Hematopoietic multipotent progenitor cell (in vitro differentiated cells): ENCODE measurements around the gene ZNF536. TPM values are rescaled to one million over a fixed set of nuclear protein-coding genes. Genes with fewer than 3 reads are reported as not detected.
"Not testable (repeated sequence)": the region's sequence is repeated elsewhere in the genome, so short reads cannot be mapped to it uniquely, and the experiment has no call there.

Experiments used
- DNase-seq, 3 donors: peaks; one replicate each; pipeline ENCODE4 v3.0.0-alpha.2; 2011 to 2015; ENCODE audit warnings: low read depth in 2 of 3, low spot score in 2 of 3
- total RNA-seq: library from RNA; depleted of rRNA; stranded (reverse); fragments of >200 nt; gene quantifications from one replicate; pipeline ENCODE4 v1.2.3, GENCODE V29; 2012

The ZNF536 gene
- total RNA-seq, 1 donor = under 0.01 TPM

DNA sequence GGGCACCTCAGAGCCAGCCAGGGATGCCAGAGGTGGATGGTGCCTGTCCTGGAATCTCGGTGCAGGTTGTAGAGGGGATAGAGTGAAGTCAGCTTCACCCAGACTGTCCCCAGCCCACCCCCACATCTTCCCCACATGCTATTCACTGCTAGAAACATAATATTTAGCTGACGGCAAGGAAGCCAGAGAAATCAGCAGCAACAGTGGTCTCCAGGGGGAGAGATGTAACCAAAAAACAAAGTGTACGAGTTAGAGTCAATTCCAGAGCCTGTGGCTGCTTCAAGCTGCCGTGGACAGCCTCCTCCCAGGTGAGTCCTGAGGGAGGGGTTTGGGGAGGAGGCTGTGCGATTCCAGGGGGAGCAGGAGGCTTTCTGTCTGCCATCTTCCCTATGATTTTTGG, 97.6 kb downstream of the ZNF536 start:
- DNase-seq = no peak

DNA sequence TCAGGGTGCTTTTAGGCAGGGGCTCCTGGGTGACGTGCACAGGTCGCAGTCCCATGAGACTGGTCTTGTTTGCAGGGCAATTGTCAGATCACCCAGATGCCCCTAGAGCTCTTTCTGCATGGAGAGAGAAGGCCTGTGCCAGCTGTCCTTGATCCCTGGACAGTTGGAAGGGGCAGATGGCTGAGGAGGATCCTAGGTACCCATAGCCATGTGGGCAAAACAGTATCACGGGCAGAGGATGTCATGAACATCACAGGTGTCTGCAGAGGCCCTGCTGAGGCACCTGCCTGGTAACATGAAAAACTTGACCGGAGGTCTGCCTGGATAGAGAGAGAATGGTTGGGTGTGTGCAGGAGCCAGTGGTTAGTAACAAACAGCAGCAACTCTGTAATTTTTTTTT, 99.3 kb downstream of the ZNF536 start:
- no peak for DNase-seq

DNA sequence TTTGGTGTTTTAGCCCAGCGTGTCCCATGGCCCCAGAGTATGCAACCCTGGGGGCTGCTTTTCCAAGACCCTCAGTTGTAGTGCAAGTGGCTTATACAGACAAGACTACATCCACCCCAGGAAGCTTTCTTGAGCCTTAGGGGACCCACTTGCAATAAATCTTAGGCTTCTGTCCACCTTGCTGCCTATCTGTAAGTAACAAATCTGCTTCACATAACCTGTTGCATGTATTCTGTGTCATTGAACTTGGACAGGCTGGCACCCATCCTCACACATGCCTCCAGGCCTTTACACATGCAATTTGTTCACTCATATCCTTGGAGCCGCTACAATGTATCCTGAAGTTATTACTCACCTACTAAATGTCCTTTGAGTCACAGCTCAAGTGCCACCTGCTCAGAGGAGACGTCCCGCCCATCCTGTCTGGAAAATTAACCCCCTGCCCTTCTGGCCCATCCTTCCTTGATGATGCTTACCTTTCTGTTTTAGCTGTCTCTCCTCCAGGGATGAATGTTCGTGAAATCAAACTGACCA, 101.2 kb downstream of the ZNF536 start:
- DNase-seq = no peak

DNA sequence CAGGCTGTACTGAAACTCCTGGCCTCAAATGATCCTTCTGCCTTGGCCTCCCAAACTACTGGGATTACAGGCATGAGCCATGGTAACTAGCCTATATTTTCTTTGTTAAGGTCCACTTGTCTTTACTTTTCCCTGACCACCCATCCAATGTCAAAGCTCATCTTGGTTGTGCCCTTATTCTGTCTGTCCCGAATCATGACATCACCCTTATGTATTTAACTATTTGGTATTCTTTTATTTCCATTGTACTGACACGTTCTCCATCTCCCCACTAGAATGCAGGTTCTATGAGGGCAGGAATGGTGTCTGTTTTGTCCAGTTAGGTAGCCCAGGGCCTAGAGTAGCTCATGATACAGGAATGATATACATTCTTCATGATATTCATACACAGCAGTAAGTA, 104.8 kb downstream of the ZNF536 start:
- no peak for DNase-seq

DNA sequence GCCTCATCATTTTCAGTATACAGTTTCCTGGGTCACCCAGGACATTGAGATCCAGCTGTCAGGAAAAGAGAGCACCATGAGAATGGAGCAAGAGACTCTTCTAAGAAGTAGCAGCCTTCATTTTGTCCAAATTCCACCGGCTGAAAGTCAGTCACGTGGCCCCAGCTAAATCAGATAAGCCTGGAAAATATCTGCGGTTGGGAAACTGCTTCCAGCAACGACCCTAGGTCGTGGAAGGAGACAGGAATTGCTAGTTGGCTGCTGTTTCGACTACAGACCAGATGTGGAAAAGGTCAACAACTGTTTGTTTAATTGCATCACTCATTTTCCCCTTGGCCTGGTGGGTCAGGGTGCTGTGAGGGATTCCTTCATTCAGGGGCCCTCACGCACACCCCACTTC, 107.0 kb downstream of the ZNF536 start:
- no peak for DNase-seq

DNA sequence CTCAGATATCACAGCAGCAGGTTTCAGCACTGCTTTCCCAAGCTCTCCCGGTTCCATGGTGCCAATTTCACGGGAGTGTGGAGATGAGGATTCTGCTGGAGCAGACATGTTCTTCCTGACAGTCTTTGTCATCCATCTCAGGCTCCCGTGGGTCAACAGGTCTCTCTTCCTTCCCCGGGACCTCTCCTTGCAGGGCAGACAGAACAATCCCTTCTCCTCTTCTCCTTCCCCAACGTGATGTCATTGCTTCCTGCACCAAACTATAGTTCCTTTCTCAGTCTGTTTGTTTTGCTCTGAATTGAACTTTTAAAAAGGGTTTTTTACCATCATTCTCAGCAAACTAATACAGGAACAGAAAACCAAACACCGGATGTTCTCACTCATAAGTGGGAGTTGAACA, 107.9 kb downstream of the ZNF536 start:
- no peak for DNase-seq

DNA sequence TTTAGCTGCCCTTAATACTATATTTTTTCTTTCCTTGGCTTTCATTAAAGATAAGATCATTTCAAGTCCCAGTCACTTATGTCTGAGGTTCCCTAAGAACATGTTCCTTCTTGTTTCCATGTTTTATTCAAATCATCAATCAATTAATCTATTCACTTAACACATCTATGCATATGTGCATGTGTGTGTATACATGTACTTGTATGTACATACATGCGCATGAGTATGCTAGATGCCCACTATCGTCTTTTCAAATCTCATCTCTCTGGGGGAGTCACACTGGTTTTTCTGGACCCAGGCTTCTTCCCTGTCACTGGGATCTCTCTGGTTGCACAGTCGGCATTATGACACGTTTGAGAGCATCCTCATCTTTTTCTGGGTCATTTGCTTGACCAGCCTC, 108.9 kb downstream of the ZNF536 start:
- DNase-seq = no peak

DNA sequence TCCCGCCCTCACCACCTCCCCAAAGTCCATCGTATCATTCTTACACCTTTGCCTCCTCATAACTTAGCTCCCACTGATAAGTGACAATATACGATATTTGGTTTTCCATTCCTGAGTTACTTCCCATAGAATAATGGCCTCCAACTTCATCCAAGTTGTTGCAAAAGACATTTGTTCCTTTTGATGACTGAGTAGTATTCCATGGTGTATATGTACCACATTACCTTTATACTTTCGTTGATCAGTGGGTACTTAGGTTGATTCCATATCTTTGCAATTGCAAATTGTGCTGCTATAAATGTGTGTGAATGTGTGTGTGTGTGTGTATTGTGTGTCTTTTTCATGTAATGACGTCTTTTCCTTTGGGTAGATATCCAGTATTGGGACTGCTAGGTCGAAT, 109.6 kb downstream of the ZNF536 start:
- DNase-seq = no peak

DNA sequence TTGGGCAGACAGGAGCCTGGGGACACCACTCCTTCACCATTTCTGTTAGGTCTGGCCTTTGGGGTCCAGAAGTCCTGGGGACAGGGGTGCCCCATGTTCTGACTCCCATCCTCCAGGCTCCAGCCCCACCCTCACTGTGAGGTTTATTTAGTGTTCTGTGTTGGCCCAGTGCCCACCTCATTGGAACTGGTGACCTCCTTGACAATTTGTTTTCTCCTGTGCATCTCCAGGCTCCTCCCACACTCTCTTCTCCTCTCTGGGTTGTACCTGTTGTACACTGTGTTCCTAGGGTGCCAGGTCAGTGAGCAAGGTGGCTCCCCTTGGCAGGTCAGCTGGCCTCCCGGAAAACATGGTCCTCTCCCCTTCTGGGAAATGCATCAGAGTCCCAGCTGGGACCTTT, 110.8 kb downstream of the ZNF536 start:
- DNase-seq = no peak

DNA sequence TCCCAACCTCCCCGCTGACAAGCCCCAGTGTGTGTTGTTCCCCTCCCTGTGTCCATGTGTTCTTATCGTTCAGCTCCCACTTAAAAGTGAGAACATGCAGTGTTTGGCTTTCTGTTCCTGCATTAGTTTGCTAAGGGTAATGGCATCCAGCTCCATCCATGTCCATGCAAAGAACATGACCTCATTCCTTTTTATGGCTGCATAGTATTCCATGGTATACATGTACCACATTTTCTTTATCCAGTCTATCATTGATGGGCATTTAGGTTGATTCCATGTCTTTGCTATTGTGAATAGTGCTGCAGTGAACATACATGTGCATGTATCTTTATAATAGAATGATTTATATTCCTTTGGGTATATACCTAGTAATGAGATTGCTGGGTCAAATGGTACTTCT, 114.1 kb downstream of the ZNF536 start:
- not testable (repeated sequence) for DNase-seq

DNA sequence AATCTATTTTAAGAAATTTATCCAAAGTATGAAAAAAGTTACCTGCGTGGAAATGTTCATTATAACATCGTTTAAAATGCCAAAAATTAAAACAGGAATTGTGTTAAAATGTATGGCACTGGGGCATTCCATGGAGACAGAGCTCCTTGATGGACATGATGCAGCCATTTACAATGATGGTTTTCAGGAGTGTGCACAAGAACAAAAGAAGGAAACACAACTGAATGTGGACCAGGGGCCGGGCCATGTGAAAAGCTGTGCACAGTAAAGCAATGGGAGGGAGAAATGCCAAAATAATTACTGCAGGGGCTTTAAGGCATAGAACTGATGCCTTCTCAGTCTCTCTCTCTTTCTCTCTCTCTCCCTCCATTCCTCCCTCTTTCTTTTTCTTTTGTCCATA, 115.0 kb downstream of the ZNF536 start:
- DNase-seq = no peak

DNA sequence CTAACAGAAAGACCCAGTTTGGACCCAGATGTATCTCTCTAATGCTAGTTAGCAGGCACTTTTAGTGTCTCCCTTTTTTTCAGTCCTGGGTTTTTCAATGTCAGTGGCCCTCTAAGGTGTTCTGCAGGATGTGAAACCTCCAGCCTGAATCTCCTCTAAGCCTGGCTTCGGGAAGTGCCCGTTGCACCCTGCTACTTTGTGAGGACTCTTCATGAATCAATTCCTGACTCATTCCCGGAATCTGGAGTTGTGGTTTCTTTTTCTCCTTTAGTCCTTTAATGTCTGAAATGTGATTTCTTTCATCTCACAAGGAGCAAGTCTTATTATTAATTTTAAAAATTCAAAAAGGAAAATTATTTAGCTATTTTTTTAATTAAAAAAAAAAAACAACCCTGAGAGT, 116.0 kb downstream of the ZNF536 start:
- DNase-seq = no peak

DNA sequence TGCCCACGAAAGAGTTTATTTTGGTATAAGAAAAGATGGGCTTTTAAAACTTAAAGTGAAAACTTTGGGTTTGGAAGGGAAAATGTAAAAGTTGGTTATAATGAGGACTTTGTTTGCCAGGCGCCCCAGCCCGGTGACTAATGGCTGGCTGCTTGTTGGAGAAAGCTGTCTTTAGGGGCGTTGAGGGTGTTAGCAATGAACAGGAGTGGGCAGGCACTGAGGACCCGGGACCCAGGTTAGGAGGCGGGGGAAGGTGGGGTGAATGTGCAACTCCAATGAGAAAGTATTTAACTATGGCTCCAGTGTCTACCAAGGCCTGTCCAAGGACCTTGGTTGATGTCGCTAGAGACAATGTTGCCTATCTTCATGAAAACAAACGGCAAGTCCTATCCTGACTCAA, 118.6 kb downstream of the ZNF536 start:
- DNase-seq = no peak

DNA sequence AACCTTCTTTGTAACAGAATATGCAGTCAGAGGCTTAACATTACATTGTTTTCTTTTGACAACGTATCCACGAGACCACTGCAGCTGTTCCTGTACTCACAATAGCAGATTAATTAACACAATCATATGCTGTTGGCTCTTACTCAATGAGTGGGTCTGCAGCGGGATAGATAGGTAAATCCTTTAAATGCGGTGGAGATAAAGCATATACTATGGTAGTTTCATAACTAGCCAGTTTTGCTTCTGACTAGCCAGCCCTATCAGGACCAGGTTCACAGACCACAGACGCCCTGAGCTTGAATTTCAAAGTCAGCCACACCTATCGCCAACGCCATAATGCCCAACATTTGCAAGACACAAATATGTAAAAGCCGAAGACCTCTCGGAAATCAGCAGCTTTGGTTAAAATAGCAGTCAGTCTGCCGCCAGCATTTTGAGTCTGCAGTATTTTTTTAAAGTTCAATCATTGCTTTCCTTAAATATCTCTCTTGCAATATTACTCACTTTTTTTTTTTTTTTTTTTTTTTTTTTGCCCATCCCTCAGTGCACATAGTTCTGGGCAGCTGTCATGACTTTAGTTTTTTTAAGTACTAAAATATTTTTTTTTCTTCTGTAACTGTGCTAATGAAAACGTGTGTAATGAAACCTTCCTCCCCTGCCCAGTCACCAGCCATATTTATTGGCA, 120.5 kb downstream of the ZNF536 start:
- no peak for DNase-seq

DNA sequence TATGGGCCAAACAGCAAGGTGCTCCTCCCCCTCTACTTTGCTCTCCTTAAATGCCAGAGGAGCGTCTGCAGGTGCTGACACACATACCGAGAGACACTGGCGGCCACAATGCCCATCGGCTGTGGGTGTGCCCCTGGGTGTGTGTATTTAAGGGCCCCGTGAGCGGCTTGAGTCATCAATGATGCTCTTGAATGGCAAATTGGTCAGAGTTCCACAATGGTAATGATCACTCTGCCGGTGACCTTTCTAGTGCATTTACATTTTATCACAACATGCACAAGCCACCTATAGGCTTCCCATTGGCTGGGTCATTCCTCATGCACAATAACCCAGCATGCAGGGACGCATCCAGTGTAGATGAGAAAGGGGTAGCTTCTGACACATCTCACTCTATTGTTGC, 124.8 kb downstream of the ZNF536 start:
- no peak for DNase-seq

DNA sequence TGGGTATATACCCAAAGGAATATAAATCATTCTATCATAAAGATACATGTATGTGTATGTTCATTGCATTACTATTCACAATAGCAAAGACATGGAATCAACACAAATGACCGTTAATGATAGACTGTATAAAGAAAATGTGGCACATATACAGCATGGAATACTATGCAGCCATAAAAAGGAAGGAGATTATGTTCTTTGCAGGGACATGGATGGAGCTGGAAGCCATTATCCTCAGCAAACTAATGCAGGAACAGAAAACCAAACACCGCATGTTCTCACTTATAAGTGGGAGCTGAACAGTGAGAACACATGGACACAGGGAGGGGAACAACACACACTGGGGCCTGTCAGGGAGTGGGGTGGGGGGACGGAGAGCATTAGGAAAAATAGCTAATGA, 125.9 kb downstream of the ZNF536 start:
- DNase-seq = not testable (repeated sequence)

DNA sequence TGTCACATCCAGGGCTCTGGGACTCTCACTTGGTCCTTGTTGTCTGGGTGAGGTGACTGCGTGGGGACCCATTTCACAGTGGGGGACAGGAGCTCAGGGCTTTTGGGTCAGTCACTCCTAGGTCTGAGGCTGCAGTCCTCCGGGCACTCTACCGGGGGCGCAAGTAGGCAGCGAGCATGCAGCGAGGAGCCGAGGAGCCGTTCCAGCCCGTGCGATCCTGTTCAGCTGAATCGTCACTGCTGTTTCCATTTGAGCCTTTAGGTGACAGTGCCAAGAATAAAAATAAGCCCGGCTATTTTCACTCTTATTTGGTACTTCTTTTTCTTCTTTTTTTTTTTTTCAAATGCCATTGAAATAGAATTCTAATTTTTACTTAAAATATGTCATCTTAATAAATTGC, 126.5 kb downstream of the ZNF536 start:
- DNase-seq = peak in 1 of 3 donors; percentile 0

DNA sequence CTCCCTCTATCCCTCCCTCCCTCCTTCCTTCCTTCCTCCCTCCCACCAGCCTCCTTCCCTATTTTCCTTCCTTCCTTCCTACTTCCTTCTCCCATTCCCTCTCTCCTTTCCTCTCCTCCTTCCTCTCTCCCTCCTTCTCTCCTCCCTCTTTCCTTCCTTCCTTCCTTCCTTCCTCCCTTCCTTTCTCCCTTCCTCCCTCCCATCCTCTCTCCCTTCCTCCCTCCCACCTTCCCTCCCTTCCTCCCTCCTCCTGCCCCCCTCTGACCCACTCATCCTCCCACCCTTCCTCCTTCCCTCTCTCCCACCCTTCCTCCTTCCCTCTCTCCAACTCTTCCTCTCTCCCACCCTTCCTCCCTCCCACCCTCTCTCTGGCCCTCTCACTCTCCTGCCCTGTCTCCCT, 132.1 kb downstream of the ZNF536 start:
- DNase-seq = no peak

DNA sequence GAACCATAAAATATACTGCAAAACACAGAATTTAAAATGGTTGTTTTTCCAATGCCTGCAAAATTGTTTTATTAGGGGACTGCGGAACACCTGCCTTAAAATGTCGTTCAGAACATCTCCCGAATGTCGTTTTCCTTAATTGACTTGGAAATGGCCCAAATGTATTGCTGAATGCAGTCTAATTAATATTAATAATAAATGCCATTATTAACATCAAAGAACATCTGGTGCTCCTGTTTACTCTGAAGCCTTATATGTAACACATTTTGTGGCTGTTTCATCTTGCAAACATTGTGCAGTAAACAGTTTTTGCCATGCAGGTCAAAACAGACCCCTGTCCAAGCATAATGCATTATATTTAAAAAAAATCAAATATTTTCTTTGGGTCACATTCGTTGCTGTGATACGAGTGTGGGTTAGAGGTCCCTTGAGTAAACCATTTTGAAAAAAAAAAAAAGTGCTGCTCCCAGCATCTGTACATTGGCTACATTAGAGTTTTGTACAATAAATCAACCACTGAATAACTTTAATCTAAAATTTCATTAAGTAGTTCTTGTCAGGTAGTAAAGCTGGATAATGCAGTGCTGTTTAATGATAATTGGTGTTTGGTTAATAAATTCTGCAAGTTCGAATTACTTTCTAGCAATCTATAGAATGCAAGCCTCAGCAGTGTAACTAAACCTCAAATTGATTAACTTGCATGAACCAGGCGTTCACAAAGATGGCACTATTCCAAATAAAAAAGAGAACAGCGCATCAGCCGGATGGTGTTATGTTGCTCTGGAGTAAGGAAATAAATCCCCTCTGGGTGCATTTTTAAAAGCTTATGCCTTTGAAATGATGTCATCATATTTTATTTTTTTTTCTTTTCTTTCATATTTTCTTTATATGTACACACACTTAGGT, 140.2 kb downstream of the ZNF536 start:
- no peak for DNase-seq

DNA sequence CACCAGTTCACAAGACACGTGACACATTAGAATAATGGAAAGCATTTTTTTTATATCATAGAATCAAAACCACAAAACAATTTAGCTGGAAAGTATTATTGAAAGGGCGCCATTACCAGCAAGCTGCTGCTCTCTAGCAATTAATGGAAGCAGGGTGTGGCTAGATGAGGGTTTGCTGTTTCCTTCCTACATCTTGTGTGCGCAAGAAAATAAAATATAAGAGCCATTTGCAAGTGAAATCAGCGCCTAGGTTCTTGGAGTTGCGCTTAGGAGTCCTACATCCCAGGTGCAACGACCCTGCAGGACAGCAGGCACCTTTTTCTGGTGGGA, 140.9 kb downstream of the ZNF536 start:
- no peak for DNase-seq

DNA sequence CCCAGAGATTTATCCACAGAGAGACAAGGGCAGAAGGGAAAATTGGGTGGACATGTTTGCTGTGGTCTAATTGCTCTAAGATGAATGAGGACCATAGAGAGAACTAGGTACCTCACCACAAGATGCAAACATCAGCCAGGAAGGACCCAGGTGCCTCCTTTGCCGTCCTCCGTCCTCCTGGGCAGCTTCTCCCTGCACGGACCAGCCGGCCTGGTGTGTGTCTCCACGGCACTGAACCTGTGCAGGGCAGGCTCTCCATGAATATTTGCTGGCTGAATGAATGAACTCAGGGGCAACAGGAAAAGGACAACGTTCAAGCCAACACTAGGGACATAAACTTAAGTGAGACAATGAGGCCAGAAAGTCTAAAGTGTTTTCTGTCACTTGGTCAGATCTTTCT, 143.9 kb downstream of the ZNF536 start:
- no peak for DNase-seq

DNA sequence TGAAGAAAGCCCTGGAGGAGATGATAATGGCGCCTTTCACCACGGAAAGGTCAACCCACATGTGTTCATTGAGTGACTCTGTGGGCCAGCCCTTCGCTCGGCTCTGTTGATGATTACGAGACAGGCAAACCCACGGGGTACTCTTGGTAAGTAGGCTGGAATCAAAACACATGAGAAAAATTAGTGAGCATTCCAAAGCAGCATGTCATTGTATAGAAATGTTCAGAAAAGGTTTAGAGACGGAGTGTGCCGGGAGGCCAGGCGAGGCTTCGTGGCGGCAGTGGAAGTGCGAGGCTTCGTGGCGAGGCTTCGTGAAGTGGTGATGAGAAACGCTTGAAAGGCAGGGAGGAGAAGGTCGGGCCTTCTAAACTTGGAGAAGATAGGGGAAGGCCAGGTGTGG, 144.3 kb downstream of the ZNF536 start:
- no peak for DNase-seq
